DOHH2 (cell line): ENCODE results near the gene FTO.

Source experiments
- CTCF ChIP-seq: fragments of 200-600 bp; sonication (generic); IDR thresholded peaks from one replicate; pipeline ENCODE4 v1.5.1; 2014; ENCODE audit warnings: antibody characterized with exemption, mild to moderate bottlenecking, low read depth, low read length; ENCODE audit not compliant: poor library complexity, severe bottlenecking
- EZH2phosphoT487 ChIP-seq: fragments of 200-600 bp; sonication (generic); IDR thresholded peaks from 2 replicates; pipeline ENCODE4 v1.6.1; 2017; ENCODE audit warnings: borderline replicate concordance, mild to moderate bottlenecking, antibody characterized with exemption, low read length, moderate library complexity, mixed read lengths

GRCh38 chr16:54143934-54144571 lies 440.1 kb downstream of the FTO start:
- TF ChIP-seq EZH2phosphoT487, result no peak
- TF ChIP-seq CTCF, result no peak
